Naive thymus-derived CD4-positive, alpha-beta T cell (primary cell): ENCODE measurements around the gene C7orf25. TPM values are rescaled to one million over a fixed set of nuclear protein-coding genes. Genes with fewer than 3 reads are reported as not detected.

ENCODE experiments used
- ATAC-seq: fragments of 150-1000 bp; cut with Tn5 transposase; 2 replicates; pipeline ENCODE4 v1.10.0; 2021; ENCODE audit warnings: mild to moderate bottlenecking, moderate library complexity
- CTCF ChIA-PET: fragments of 350-600 bp; sonication (Branson Sonifier 250); formaldehyde crosslinking; loops from one replicate; lab custom pipeline; 2021; ENCODE audit warnings: antibody characterized with exemption; lab: Charles Lee
- POLR2A ChIA-PET: fragments of 350-600 bp; sonication (Branson Sonifier 250); formaldehyde crosslinking; loops from one replicate; lab custom pipeline; 2021; ENCODE audit warnings: antibody characterized with exemption, inconsistent platforms; lab: Charles Lee
- DNase-seq, 9 donors: peaks; one replicate each; pipeline versions ENCODE4 v3.0.0 to v3.0.0-alpha.2; 2020 to 2022; ENCODE audit warnings: mixed read lengths in 1 of 9
- H3K27ac ChIP-seq: one replicate; pipeline ENCODE4 v1.7.0; 2013; ENCODE audit warnings: mild to moderate bottlenecking, low read depth, low read length, moderate library complexity
- H3K27me3 ChIP-seq, 2 donors: one replicate each; pipeline ENCODE4 v1.7.0; 2013; ENCODE audit warnings: low read length in 2 of 2, mild to moderate bottlenecking in 2 of 2, moderate library complexity in 2 of 2; ENCODE audit not compliant: control insufficient read depth in 2 of 2, insufficient read depth in 2 of 2
- H3K36me3 ChIP-seq, 3 experiments: 1 replicate in 2 of 3; 2 replicates in 1 of 3; pipeline ENCODE4 v1.7.0; 2013; ENCODE audit warnings: low read length in 3 of 3, mild to moderate bottlenecking in 3 of 3, moderate library complexity in 1 of 3; ENCODE audit not compliant: insufficient read depth in 3 of 3, control insufficient read depth in 2 of 3
- H3K4me1 ChIP-seq, 2 donors: one replicate each; pipeline ENCODE4 v1.7.0; 2013; ENCODE audit warnings: low read length in 2 of 2, mild to moderate bottlenecking in 2 of 2, moderate library complexity in 1 of 2; ENCODE audit not compliant: control insufficient read depth in 2 of 2, insufficient read depth in 2 of 2
- H3K4me3 ChIP-seq: 2 replicates; pipeline ENCODE4 v1.7.0; 2013; ENCODE audit warnings: mild to moderate bottlenecking, low read length
- H3K9me3 ChIP-seq, 3 experiments: 1 replicate in 2 of 3; 2 replicates in 1 of 3; pipeline ENCODE4 v1.7.0; 2013; ENCODE audit warnings: low read length in 3 of 3; ENCODE audit not compliant: control insufficient read depth in 2 of 3
- H3K27ac Mint-ChIP-seq, 9 donors: one replicate each; pipeline ENCODE4 v1.8.0; 2020 to 2022; ENCODE audit warnings: mixed read lengths in 9 of 9, mild to moderate bottlenecking in 8 of 9, moderate library complexity in 5 of 9, inconsistent platforms in 2 of 9
- H3K27me3 Mint-ChIP-seq, 5 donors: one replicate each; pipeline ENCODE4 v1.8.0; 2021 to 2022; ENCODE audit warnings: mixed read lengths in 5 of 5, mild to moderate bottlenecking in 1 of 5
- H3K36me3 Mint-ChIP-seq, 5 donors: one replicate each; pipeline ENCODE4 v1.8.0; 2020 to 2022; ENCODE audit warnings: mixed read lengths in 5 of 5, mild to moderate bottlenecking in 3 of 5, inconsistent platforms in 1 of 5
- H3K4me1 Mint-ChIP-seq, 7 donors: one replicate each; pipeline ENCODE4 v1.8.0; 2020 to 2022; ENCODE audit warnings: mixed read lengths in 7 of 7, mild to moderate bottlenecking in 3 of 7, inconsistent platforms in 1 of 7
- H3K4me3 Mint-ChIP-seq, 10 donors: one replicate each; pipeline ENCODE4 v1.8.0; 2020 to 2022; ENCODE audit warnings: mild to moderate bottlenecking in 10 of 10, mixed read lengths in 10 of 10, moderate library complexity in 6 of 10, inconsistent platforms in 2 of 10
- H3K9me3 Mint-ChIP-seq, 11 donors: one replicate each; pipeline ENCODE4 v1.8.0; 2020 to 2022; ENCODE audit warnings: mixed read lengths in 11 of 11, mild to moderate bottlenecking in 4 of 11, inconsistent platforms in 1 of 11, moderate library complexity in 1 of 11
- intact Hi-C, 2 donors: fragments of 100-400 bp; cut with micrococcal nuclease; formaldehyde crosslinking; loops; one replicate each; pipeline ENCODE4 v1.15.1; 2023
- polyA plus RNA-seq, 2 donors: library from polyadenylated mRNA; unstranded; fragments of 300-500 nt; fragmentation: Illumina TruSeq; gene quantifications; one replicate each; pipeline ENCODE4 v1.2.3, GENCODE V29; 2021
- total RNA-seq, 6 experiments: library from RNA in 5 of 6; stranded (reverse) in 5 of 6; gene quantifications; 1 replicate in 5 of 6; 2 replicates in 1 of 6; pipeline ENCODE4 v1.2.3 and lab custom pipeline; 2021 to 2026

Gene C7orf25
- total and polyA plus RNA-seq, 7 experiments from 2014 or later = 2.3 to 10.9 (median 5.3) TPM

- H3K4me3 Mint-ChIP-seq = no peak overlapping the region
- peaks cover 0 to 2% (median 0%) of the 10 kb centered on the region in 7 donors for H3K4me1 Mint-ChIP-seq
- Histone ChIP-seq H3K27me3 (no peaks in the 10 kb centered on the region), H3K4me3 (no peak overlapping the region), H3K4me1 (no peaks in the 10 kb centered on the region), H3K9me3 (no peaks in the 10 kb centered on the region), H3K27ac (no peak overlapping the region), H3K36me3 (no peaks in the 10 kb centered on the region)
- H3K36me3 Mint-ChIP-seq = no peaks in the 10 kb centered on the region
- H3K27me3 Mint-ChIP-seq = peaks cover 0 to 7% (median 0%) of the 10 kb centered on the region in 5 donors
- CTCF ChIA-PET = no interaction called here
- no peak for ATAC-seq
- no peak for DNase-seq
- no peaks in the 10 kb centered on the region for H3K9me3 Mint-ChIP-seq
- intact Hi-C loops = no loop called here
- POLR2A ChIA-PET = no interaction called here
- no peak overlapping the region for H3K27ac Mint-ChIP-seq
Observed at GRCh38 chr7:42880392-42880791, 31.5 kb downstream of the C7orf25 start.

- ATAC-seq (peak; percentile 26), DNase-seq (no peak)
- Mint-ChIP-seq H3K4me3 (no peak overlapping the region), H3K27me3 (peaks cover 0 to 11% (median 0%) of the 10 kb centered on the region in 5 donors), H3K36me3 (no peaks in the 10 kb centered on the region), H3K9me3 (no peaks in the 10 kb centered on the region), H3K4me1 (peaks cover 0 to 2% (median 0%) of the 10 kb centered on the region in 7 donors), H3K27ac (no peak overlapping the region)
- no peak overlapping the region for H3K27ac ChIP-seq
- intact Hi-C loops = no loop called here
- H3K27me3 ChIP-seq = no peaks in the 10 kb centered on the region
- no peaks in the 10 kb centered on the region for H3K4me1 ChIP-seq
- no peaks in the 10 kb centered on the region for H3K9me3 ChIP-seq
- CTCF ChIA-PET = interaction anchor here (0.6 kb wide), 1 partner anchor 680 kb away, joined by 3 read pairs; no protein-coding TSS in a partner anchor
- H3K36me3 ChIP-seq = no peaks in the 10 kb centered on the region
- POLR2A ChIA-PET = interaction anchor here (0.6 kb wide), 1 partner anchor 22 kb away, joined by 3 read pairs; no protein-coding TSS in a partner anchor
- H3K4me3 ChIP-seq = no peak overlapping the region
Observed at GRCh38 chr7:42878303-42878702, 33.6 kb downstream of the C7orf25 start.

- Mint-ChIP-seq H3K9me3 (no peaks in the 10 kb centered on the region), H3K27me3 (peaks cover 0 to 11% (median 0%) of the 10 kb centered on the region in 5 donors), H3K4me1 (peaks cover 0 to 2% (median 0%) of the 10 kb centered on the region in 7 donors), H3K4me3 (no peak overlapping the region), H3K27ac (no peak overlapping the region), H3K36me3 (no peaks in the 10 kb centered on the region)
- Histone ChIP-seq H3K9me3 (no peaks in the 10 kb centered on the region), H3K4me3 (no peak overlapping the region), H3K36me3 (no peaks in the 10 kb centered on the region), H3K4me1 (no peaks in the 10 kb centered on the region), H3K27me3 (no peaks in the 10 kb centered on the region), H3K27ac (no peak overlapping the region)
- ChIA-PET POLR2A (interaction anchor here (0.6 kb wide), 1 partner anchor 22 kb away, joined by 3 read pairs; no protein-coding TSS in a partner anchor), CTCF (interaction anchor here (0.6 kb wide), 1 partner anchor 681 kb away, joined by 3 read pairs; no protein-coding TSS in a partner anchor)
- intact Hi-C loops = loop anchor here in 1 of 2 donors (2.0 kb wide), 1 partner anchor 961 kb away; no protein-coding TSS in a partner anchor
- no peak for DNase-seq
- ATAC-seq = peak; percentile 40
Observed at GRCh38 chr7:42877862-42878261, 34.0 kb downstream of the C7orf25 start.

GRCh38 chr7:42876182-42877068 is 35.4 kb downstream of the C7orf25 start:
- ATAC-seq (peak; percentile 80), DNase-seq (peak in 8 of 9 donors; percentile 10 to 57 (median 32))
- H3K27me3 ChIP-seq = no peaks in the 10 kb centered on the region
- H3K27ac ChIP-seq = no peak overlapping the region
- CTCF ChIA-PET = interaction anchor here (1.2 to 1.4 kb wide), 2 partner anchors 9 to 935 kb away, joined by 4 to 6 read pairs; no protein-coding TSS in a partner anchor
- no peaks in the 10 kb centered on the region for H3K36me3 Mint-ChIP-seq
- H3K4me3 Mint-ChIP-seq = no peak overlapping the region
- H3K9me3 Mint-ChIP-seq = no peaks in the 10 kb centered on the region
- H3K4me3 ChIP-seq = no peak overlapping the region
- no peaks in the 10 kb centered on the region for H3K9me3 ChIP-seq
- H3K4me1 ChIP-seq = no peaks in the 10 kb centered on the region
- POLR2A ChIA-PET = no interaction called here
- H3K4me1 Mint-ChIP-seq = peaks cover 0 to 3% (median 0%) of the 10 kb centered on the region in 7 donors
- intact Hi-C loops = loop anchor here in 1 of 2 donors (1.0 to 2.0 kb wide), 2 partner anchors 933 to 962 kb away; no protein-coding TSS in a partner anchor
- no peak overlapping the region for H3K27ac Mint-ChIP-seq
- no peaks in the 10 kb centered on the region for H3K36me3 ChIP-seq
- peaks cover 0 to 11% (median 0%) of the 10 kb centered on the region in 5 donors for H3K27me3 Mint-ChIP-seq

DNA sequence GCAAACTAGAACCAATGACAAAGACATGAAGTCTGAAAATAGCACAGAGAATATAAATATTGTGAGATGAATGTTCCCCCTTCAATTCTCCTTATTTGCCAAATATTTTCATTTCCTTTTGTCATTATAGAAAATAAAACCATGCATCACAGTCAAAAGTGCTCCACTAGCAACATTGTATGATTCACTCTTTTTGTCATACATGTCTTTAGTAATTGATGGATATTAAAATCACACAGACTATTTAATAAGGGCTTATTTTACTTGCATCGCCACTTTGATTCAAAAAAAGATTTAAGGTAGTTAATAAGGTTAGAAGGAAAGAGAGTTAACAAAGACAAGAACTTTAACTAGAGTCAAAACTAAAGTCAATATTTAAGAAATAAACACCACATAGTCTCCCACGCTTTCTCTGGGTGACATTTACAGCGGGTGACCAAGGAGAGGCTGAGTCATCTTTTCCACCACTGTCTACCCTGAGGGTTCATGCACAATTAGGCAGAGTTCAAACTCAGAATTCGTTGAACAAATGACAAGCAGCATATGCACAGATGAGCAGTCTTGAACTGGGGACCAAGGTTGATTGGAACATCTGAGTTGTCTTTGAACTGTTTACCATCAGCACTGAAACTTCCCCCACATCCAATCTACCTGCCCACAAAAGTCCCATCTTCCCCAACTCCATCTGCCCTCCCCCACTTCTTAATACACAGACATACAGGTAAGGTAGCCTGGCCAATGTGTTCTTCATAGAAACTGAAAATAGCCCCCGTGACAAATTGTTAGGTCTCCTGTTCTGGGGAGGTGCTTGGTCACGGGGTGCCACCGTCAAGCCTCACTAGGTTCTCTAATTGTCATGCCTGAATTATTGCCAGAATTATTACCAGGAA is 42.5 kb downstream of the C7orf25 start:
- DNase-seq = peak in 1 of 9 donors; percentile 61

GRCh38 chr7:42868480-42868879 is 43.4 kb downstream of the C7orf25 start:
- intact Hi-C loops = no loop called here

More for the DNA sequence above, 42.5 kb downstream of the C7orf25 start:
- H3K27me3 Mint-ChIP-seq = peaks cover 0 to 9% (median 6%) of the 10 kb centered on the region in 5 donors
- no peaks in the 10 kb centered on the region for H3K27me3 ChIP-seq
- H3K36me3 ChIP-seq = no peaks in the 10 kb centered on the region
- POLR2A ChIA-PET = no interaction called here
- peaks cover 0 to 16% (median 0%) of the 10 kb centered on the region in 7 donors for H3K4me1 Mint-ChIP-seq
- ATAC-seq = no peak
- no peak overlapping the region for H3K4me3 Mint-ChIP-seq
- peaks cover 0 to 21% (median 6%) of the 10 kb centered on the region in 11 donors for H3K9me3 Mint-ChIP-seq
- peak overlapping the region in 1 of 9 donors; percentile 44 for H3K27ac Mint-ChIP-seq
- no peak overlapping the region for H3K27ac ChIP-seq
- no peaks in the 10 kb centered on the region for H3K4me1 ChIP-seq
- CTCF ChIA-PET = no interaction called here
- peaks cover 0 to 7% (median 3%) of the 10 kb centered on the region in 5 donors for H3K36me3 Mint-ChIP-seq
- H3K4me3 ChIP-seq = no peak overlapping the region
- intact Hi-C loops = no loop called here
- H3K9me3 ChIP-seq = peaks cover 0 to 4% (median 0%) of the 10 kb centered on the region in 3 experiments

More at GRCh38 chr7:42868480-42868879, 43.4 kb downstream of the C7orf25 start:
- Mint-ChIP-seq H3K4me1 (peaks cover 0 to 16% (median 0%) of the 10 kb centered on the region in 7 donors), H3K27ac (no peak overlapping the region), H3K27me3 (peaks cover 5 to 17% (median 11%) of the 10 kb centered on the region in 5 donors), H3K9me3 (peaks cover 0 to 30% (median 13%) of the 10 kb centered on the region in 11 donors), H3K36me3 (peaks cover 0 to 11% (median 7%) of the 10 kb centered on the region in 5 donors), H3K4me3 (no peak overlapping the region)
- DNase-seq (no peak), ATAC-seq (no peak)
- no peak overlapping the region for H3K4me3 ChIP-seq
- ChIA-PET CTCF (no interaction called here), POLR2A (no interaction called here)
- H3K36me3 ChIP-seq = no peaks in the 10 kb centered on the region
- H3K4me1 ChIP-seq = no peaks in the 10 kb centered on the region
- H3K27me3 ChIP-seq = no peaks in the 10 kb centered on the region
- no peak overlapping the region for H3K27ac ChIP-seq
- peaks cover 0 to 4% (median 0%) of the 10 kb centered on the region in 3 experiments for H3K9me3 ChIP-seq
